AG10803 (cell line): ENCODE results near the gene ROS1.

Source experiments
- DNase-seq: peaks from one replicate; pipeline ENCODE4 v3.0.0; 2010; ENCODE audit warnings: low read depth
- H3K4me3 ChIP-seq: 2 replicates; pipeline ENCODE4 v1.5.1; 2011; ENCODE audit warnings: mild to moderate bottlenecking, low read length, control low read depth
- TF ChIP-seq, protein P1 (sequence below): conservative IDR thresholded peaks from 2 replicates; pipeline ENCODE4 v1.5.1; 2011; ENCODE audit warnings: mild to moderate bottlenecking, low read length, control low read depth, inconsistent platforms

Gene ROS1

DNA sequence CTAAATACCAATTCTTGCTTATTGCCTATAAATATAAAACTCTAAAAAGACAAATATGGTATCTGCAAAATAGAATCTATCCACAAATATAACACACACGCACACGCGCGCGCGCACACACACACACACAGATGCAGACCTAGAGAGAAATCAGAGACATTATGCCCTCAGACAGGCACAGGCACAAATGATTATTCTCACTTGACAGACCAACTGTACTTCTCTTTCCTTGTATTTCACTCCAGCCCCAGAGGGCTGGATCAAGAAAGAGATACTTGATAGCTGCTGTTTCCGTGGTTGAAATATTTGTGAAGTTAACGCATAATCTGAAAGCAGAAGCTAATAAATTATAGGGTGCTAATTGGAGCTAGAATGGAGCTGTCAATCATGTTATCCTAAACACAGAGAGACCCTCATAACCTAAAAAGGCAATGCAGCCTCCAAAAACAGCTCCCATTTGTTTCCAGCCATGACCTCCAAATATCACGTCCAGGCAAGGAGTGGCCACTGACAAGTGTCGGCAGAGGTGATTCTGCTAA lies 148.9 kb downstream of the ROS1 start:
- H3K4me3 ChIP-seq = no peak overlapping the region
- TF ChIP-seq, protein P1, sequence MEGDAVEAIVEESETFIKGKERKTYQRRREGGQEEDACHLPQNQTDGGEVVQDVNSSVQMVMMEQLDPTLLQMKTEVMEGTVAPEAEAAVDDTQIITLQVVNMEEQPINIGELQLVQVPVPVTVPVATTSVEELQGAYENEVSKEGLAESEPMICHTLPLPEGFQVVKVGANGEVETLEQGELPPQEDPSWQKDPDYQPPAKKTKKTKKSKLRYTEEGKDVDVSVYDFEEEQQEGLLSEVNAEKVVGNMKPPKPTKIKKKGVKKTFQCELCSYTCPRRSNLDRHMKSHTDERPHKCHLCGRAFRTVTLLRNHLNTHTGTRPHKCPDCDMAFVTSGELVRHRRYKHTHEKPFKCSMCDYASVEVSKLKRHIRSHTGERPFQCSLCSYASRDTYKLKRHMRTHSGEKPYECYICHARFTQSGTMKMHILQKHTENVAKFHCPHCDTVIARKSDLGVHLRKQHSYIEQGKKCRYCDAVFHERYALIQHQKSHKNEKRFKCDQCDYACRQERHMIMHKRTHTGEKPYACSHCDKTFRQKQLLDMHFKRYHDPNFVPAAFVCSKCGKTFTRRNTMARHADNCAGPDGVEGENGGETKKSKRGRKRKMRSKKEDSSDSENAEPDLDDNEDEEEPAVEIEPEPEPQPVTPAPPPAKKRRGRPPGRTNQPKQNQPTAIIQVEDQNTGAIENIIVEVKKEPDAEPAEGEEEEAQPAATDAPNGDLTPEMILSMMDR = no peak
- no peak for DNase-seq

DNA sequence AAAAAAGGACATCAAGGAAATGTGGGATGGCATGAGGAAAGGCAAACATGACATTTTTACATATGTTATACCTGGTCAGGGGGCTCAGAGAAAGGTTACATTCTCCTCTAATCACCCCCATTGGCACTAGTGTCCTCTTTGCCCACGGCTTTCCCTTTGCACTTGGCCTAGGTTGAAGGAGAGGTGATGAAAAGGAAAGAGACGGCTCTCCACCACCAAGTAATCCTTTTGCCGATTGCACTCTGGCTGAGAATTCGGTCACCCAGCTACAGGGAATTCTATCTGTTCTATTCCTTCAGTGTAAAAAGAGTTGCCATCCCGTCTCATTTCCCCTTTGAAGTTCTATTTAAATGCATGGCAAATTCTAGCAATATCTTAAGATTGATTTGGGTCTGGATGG lies 150.0 kb downstream of the ROS1 start:
- TF ChIP-seq, protein P1 = no peak
- no peak for DNase-seq
- H3K4me3 ChIP-seq = no peak overlapping the region

DNA sequence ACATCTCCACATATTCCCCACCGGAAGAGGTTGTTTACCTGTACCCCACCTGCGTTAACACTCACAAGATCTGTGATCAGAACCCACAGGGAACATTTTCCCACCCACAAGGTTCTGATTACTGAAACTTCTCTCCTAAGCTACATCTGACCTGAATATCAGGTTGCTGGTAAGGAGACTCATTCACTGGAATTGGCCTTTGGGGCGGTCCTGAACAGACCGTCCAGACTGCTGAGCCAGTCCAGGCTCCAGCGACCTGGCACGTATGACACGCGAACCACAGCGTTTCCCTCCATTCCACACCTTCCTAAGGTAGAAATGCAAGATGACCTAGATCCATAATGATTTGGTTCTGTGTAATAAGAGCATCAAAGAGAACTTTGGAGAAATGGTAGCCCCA lies 150.5 kb downstream of the ROS1 start:
- TF ChIP-seq, protein P1 = no peak
- H3K4me3 ChIP-seq = no peak overlapping the region
- no peak for DNase-seq

DNA sequence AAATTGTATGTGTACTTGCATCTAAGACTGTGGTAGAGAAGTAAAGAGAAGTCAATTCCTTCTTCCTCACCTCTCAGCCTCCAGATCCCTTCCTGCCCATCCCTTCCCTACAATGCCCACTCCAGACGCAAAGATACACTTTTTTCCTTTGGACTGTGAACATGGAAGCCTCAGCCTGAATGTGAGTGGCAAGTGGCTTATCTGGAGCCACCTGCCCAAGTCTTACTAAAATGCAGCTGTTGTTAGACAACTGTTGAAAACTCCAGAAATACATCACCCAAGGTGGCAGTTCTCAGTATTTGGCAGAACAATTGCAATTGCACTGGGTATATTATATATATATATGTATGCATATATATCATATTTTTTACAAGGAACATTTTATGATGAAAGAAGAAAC lies 152.9 kb downstream of the ROS1 start:
- DNase-seq = no peak
- TF ChIP-seq, protein P1 = no peak
- H3K4me3 ChIP-seq = no peak overlapping the region

DNA sequence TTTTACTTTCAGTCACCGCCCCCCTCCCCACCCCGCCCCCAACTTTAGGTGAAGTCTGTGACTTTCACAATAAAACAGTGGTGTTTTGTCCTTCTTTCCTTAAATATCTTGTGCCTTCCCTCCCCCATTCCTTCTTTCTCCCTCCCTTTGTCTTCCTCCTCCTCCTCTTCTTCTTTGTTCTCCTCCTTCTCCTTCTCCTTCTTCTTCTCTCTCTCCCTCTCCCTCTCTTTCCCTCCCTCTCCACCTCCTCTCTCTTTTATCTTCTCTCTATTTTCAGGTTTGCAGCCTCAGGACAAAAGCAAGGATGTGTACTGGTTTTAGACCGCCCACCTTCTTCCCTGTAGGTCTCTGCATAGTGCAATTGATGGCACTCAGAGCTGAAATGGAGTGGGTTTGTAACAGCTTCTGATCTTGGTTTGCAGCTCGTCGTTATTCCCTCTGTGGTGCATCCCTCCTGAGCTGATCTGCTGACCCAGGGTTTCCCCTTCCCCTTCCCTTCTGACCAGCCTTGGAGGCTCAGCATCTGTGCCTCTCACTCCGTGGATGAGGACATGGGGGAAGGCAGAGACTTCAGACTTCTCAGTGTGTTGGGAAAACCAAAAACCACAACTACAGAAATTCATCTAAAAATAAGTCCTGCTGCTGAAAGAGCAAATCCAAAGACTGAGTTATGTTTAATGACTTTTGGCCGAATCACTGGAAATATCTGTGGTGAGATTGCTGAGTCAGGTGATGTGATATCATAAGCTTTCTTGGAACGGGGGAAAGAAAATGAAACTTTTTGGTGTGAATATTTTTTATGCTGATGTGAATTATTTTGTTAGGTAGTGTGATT lies 153.5 kb downstream of the ROS1 start:
- TF ChIP-seq, protein P1 = no peak
- no peak overlapping the region for H3K4me3 ChIP-seq
- peak; percentile 4 for DNase-seq

DNA sequence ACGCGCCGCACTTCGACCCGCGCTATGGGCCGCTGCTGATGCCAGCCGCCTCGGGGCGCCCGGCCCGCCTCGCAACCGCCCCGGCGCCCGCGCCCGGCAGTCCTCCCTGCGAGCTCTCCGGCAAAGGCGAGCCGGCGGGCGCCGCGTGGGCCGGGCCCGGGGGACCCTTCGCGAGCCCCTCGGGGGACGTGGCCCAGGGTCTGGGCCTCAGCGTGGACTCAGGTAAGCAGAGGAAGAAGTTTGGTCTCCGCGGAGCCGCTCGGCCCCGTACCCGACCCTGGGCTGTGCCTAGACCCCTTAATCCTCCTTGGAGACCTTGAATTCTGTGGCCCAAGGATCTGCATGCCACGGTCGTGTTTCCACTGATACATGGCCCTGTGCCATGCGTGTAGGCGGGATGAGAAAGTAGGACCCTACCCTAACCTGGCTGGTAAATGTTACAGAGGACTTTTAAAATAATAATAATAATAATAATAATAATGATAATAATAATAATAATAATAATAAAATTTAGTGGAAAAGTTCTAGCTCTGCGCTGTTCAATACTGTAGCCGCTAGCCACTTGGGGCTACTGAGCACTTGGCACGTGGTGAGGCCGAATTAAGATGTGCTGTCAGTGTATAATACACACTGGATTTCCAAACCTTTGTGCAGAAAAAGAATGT lies 154.8 kb downstream of the ROS1 start:
- no peak for DNase-seq
- no peak overlapping the region for H3K4me3 ChIP-seq
- TF ChIP-seq, protein P1 = no peak
